ENCODE measurements around the gene ABCA1.

The ABCA1 gene

GRCh38 chr9:104905931-104906330 lies 22.0 kb downstream of the ABCA1 start:
- in situ Hi-C loops (cut with HindIII; ENCODE audit: low pct_ligation_motif_present, low sequenced_read_pairs), result no loop called here
- no peak for DNase-seq

GRCh38 chr9:104905153-104905901 lies 22.6 kb downstream of the ABCA1 start:
- TF ChIP-seq CTCF (IDR thresholded peaks at IDR 0.05; ENCODE audit: low read depth, low read length, missing control alignments), result no peak
- Histone ChIP-seq H3K4me3 (ENCODE audit: low read depth, low read length) (no peak overlapping the region), H3K36me3 (replicated peaks) (peaks cover 17% of the 10 kb centered on the region), H3K27me3 (replicated peaks) (no peaks in the 10 kb centered on the region), H3K27ac (no peak overlapping the region)
- in situ Hi-C loops (cut with HindIII; ENCODE audit: low pct_ligation_motif_present, low sequenced_read_pairs), result no loop called here
- no peak for DNase-seq

More at GRCh38 chr9:104905931-104906330, 22.0 kb downstream of the ABCA1 start:
- no peak for TF ChIP-seq CTCF (IDR thresholded peaks at IDR 0.05; ENCODE audit: low read depth, low read length, missing control alignments)
- Histone ChIP-seq H3K27me3 (replicated peaks) (no peaks in the 10 kb centered on the region), H3K27ac (no peak overlapping the region), H3K36me3 (replicated peaks) (peaks cover 15% of the 10 kb centered on the region), H3K4me3 (ENCODE audit: low read depth, low read length) (no peak overlapping the region)

- peak overlapping the region; percentile 17 for H3K4me3 ChIP-seq (ENCODE audit: low read depth, low read length)
- in situ Hi-C loops (cut with HindIII; ENCODE audit: low pct_ligation_motif_present, low sequenced_read_pairs), result no loop called here
- no peaks in the 10 kb centered on the region for H3K27me3 ChIP-seq (replicated peaks)
- peak; percentile 86 for DNase-seq
- H3K36me3 ChIP-seq (replicated peaks), result peaks cover 31% of the 10 kb centered on the region
- H3K27ac ChIP-seq, result peak overlapping the region; percentile 43
- TF ChIP-seq CTCF (IDR thresholded peaks at IDR 0.05; ENCODE audit: low read depth, low read length, missing control alignments), result no peak
Observed at GRCh38 chr9:104903609-104904008, 24.3 kb downstream of the ABCA1 start.

GRCh38 chr9:104900871-104901270 lies 27.1 kb downstream of the ABCA1 start:
- H3K4me3 ChIP-seq (ENCODE audit: low read depth, low read length), result no peak overlapping the region
- no peak overlapping the region for H3K27ac ChIP-seq
- in situ Hi-C loops (cut with HindIII; ENCODE audit: low pct_ligation_motif_present, low sequenced_read_pairs), result no loop called here
- no peaks in the 10 kb centered on the region for H3K27me3 ChIP-seq (replicated peaks)
- DNase-seq, result no peak
- TF ChIP-seq CTCF (IDR thresholded peaks at IDR 0.05; ENCODE audit: low read depth, low read length, missing control alignments), result no peak
- peaks cover 35% of the 10 kb centered on the region for H3K36me3 ChIP-seq (replicated peaks)

GRCh38 chr9:104900324-104900723 lies 27.6 kb downstream of the ABCA1 start:
- Histone ChIP-seq H3K4me3 (ENCODE audit: low read depth, low read length) (no peak overlapping the region), H3K36me3 (replicated peaks) (peaks cover 35% of the 10 kb centered on the region), H3K27me3 (replicated peaks) (no peaks in the 10 kb centered on the region), H3K27ac (no peak overlapping the region)
- no peak for DNase-seq
- in situ Hi-C loops (cut with HindIII; ENCODE audit: low pct_ligation_motif_present, low sequenced_read_pairs), result no loop called here
- no peak for TF ChIP-seq CTCF (IDR thresholded peaks at IDR 0.05; ENCODE audit: low read depth, low read length, missing control alignments)

All from brain microvascular endothelial cell (primary cell).